HG03520 (cell line): ENCODE results near the gene IRS1.
"Not testable (repeated sequence)": the region's sequence is repeated elsewhere in the genome, so short reads cannot be mapped to it uniquely, and the experiment has no call there.

Experiments used
- ATAC-seq: cut with Tn5 transposase; IDR thresholded peaks from one replicate; pipeline ENCODE4 v1.9.1; 2021; ENCODE audit warnings: mild to moderate bottlenecking, moderate library complexity; ENCODE audit not compliant: unreplicated experiment

IRS1 gene, protein sequence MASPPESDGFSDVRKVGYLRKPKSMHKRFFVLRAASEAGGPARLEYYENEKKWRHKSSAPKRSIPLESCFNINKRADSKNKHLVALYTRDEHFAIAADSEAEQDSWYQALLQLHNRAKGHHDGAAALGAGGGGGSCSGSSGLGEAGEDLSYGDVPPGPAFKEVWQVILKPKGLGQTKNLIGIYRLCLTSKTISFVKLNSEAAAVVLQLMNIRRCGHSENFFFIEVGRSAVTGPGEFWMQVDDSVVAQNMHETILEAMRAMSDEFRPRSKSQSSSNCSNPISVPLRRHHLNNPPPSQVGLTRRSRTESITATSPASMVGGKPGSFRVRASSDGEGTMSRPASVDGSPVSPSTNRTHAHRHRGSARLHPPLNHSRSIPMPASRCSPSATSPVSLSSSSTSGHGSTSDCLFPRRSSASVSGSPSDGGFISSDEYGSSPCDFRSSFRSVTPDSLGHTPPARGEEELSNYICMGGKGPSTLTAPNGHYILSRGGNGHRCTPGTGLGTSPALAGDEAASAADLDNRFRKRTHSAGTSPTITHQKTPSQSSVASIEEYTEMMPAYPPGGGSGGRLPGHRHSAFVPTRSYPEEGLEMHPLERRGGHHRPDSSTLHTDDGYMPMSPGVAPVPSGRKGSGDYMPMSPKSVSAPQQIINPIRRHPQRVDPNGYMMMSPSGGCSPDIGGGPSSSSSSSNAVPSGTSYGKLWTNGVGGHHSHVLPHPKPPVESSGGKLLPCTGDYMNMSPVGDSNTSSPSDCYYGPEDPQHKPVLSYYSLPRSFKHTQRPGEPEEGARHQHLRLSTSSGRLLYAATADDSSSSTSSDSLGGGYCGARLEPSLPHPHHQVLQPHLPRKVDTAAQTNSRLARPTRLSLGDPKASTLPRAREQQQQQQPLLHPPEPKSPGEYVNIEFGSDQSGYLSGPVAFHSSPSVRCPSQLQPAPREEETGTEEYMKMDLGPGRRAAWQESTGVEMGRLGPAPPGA (N-terminal part only)

DNA sequence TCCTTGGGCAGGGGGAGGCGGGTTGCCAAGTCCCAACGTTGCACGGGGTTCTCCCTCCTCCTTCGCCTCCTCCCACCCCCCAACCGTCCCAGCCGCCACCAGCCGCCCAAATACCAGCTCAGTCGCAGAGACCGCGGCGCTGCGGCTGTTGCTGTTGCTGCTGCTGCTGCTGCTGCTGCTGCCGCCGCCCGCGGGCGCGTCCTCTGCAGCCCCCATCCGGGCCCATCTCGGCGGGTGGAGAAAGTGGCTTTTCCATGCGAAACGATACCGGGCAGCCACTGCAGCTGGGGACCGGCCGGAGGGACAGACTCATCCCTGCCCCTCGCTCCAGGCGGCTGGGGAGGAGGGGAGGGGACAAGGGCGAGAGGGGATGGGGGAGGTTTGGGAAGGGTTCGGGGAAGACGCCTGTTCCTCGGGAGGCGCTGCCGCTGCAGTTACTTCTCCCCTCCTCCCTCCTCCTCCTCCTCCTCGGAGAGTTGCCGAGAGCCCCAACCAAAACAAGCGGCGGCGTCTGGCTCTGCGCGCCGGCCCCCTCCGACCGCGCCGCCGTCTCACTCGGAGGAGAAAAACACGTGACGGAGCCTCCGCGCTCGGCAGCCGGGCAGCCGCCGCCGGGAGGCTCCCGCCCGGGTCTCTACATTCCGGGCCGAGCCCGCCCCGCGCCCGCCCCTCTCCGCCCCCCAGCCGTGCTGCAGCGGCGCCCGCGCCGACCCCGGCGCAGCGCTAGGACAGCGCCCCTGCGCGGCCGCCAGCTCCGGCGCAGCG lies at the start of gene IRS1:
Gene IRS1, minus strand, starts transcription at position 610 of the 765 bp plus-strand sequence. CDS start 1,082 bp downstream, outside the sequence.
- ATAC-seq = peak; percentile 33

GRCh38 chr2:226849349-226849748 lies 49.7 kb upstream of the IRS1 start:
- ATAC-seq = no peak

GRCh38 chr2:226847511-226847910 lies 47.9 kb upstream of the IRS1 start:
- ATAC-seq = no peak

DNA sequence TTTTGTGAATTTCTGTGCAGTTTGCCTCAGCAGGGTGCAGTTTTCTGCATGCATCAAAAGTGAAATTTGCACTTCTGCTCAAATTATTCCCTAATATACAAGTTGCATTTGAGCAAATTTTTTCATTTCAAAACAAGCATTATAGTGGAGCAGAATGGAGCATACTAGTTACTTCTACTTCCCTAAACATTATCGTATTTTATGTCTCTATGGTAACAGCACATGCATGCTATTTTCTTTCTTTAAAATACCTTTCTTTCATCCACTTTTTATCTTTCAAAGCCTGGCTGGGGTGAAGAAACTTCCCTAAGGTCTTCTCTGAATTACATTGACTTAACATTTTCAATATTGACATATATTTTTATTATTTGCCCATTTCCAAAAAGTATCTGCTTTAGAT lies 47.5 kb upstream of the IRS1 start:
- no peak for ATAC-seq

DNA sequence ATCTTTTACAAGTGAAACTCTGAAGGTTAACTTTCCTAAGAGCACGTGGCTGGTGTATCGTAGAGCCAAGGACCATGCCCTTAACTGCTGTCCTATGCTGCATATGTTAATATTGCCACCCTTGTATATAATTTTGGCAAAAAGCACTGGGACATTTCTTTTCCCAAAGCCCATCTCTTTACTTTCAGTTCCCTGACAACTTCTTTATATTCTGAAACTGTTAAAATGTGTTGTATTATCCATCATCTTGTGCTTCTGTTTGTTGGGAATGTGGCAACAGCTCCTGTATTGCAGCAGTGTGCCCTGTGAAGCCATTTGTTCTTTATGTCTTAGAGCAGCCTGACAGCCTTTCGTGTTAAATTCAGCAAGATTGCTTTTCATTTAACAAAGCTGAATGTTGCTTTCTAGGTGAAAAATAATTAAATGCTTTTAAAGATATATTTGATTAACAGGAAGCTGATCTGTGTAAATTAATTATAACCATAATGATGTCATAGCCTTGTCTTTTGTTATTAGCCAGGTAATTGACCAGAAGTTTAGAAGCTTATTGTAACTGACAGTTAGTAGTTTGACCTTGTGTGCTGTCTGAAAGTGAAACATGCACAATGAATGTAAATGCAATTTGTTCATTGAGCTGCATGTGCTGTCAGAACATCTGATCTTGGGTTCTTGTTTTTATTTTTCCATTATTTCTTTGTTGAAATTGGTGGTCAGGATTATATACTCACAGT lies 45.9 kb upstream of the IRS1 start:
- ATAC-seq = peak; percentile 58

- ATAC-seq = not testable (repeated sequence)
Observed at GRCh38 chr2:226843001-226843400, 43.4 kb upstream of the IRS1 start.

DNA sequence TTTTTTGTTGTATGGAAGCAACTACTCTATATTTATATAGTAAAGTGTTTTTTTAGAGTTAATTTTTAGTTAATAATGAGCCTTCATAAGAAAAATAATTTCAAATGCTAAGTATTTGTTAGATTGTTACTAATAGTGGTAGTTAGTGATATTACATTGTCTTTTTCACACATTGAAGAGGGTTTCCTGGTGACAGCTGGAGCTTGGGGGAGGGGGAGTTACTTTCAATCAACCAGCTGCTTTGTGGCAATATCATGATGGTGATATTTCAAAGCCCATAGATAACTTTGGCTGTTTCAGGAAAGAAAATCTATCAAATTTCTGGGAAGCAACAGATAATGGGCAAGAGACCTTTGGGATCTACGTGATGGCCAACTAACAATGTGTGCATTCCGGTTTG lies 40.3 kb upstream of the IRS1 start:
- ATAC-seq = no peak

- no peak for ATAC-seq
Observed at GRCh38 chr2:226839161-226839560, 39.5 kb upstream of the IRS1 start.

DNA sequence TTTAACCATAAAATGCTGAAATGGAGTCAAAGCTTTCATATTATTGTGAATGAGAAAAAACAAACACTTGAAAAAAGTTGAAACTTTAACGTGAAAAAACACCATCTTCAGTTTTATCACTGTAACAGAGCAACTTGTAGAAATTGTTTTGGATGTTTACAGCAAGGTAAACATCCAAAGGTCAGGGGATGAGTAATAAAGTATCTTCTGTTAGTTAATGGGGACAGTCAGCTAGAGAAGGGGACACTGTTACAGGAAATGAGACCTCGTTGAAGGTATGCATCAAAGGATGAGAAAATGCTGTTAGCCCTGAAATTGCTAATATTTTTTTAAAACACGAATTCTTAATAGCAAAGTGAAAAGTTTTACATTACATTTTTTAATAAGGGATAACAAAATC lies 39.1 kb upstream of the IRS1 start:
- ATAC-seq = no peak

DNA sequence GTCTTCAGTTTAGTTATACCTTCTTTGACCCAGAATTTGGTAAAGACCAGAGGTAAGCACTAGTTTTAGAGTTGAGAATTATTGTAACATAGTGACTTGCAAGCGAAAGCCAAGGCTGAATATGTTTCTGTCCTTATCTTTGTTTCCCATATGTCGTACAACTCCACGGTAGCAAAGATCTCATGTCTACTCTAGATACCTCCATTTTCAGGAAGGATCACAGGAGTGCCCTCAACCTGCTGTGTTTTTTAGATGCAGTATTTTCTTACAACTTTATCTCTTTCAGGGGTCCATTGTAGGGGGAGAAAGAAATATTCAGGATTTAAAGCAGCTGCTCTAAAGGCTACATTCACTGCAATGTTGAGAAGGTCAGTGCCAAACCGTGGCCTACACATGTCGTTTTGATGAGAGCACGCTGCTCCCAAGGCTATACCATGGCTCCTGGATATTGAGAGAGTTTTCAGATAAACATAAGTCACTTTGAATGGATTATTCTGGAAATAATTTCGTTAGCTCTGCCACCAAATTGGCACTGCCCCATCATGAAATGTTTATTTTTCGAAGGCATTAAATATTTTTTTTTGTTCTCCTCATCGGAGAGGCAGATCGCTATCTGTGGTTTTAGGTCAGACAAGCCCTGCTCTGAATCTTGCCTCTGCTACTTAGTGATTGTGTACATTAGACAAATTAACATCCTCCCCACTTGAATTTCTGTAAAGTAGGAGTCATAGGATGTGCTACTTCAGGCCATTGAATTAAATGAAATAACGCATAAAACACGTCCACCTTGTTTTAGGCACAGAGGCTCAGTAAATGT lies 38.4 kb upstream of the IRS1 start:
- no peak for ATAC-seq

DNA sequence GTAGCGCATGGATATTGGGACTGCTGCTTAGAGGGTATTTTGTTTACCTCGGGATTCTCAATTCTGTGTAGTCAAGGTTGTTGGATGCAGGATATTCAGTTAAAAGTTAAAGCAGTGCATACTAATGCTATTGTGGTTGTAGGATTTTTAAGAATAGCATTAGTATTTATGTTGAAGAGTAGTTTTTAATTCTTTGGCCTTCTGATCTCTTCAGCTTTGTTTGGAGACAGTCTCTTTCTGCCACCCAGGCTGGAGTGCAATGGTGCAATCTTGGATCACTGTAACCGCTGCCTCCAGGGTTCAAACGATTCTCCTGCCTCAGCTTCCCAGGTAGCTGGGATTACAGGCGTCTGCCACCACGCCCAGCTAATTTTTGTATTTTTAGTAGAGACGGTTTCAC lies 37.7 kb upstream of the IRS1 start:
- no peak for ATAC-seq

DNA sequence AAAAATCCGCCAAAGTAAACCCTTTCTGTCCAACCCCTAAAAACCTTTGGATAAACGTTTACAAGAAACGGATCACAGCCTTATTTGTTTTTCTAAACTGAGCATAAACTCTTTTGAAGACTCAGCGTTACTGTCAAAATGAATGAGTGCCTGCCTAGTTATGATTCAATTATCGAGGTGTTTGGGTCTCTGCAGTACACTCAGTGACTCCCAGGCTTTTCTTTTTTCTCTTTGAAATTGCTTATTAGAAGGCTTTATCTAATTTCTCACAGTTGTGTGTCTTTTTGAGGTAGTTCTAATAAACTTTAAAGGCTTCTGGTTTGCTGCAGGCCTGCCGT lies 36.9 kb upstream of the IRS1 start:
- peak; percentile 2 for ATAC-seq

DNA sequence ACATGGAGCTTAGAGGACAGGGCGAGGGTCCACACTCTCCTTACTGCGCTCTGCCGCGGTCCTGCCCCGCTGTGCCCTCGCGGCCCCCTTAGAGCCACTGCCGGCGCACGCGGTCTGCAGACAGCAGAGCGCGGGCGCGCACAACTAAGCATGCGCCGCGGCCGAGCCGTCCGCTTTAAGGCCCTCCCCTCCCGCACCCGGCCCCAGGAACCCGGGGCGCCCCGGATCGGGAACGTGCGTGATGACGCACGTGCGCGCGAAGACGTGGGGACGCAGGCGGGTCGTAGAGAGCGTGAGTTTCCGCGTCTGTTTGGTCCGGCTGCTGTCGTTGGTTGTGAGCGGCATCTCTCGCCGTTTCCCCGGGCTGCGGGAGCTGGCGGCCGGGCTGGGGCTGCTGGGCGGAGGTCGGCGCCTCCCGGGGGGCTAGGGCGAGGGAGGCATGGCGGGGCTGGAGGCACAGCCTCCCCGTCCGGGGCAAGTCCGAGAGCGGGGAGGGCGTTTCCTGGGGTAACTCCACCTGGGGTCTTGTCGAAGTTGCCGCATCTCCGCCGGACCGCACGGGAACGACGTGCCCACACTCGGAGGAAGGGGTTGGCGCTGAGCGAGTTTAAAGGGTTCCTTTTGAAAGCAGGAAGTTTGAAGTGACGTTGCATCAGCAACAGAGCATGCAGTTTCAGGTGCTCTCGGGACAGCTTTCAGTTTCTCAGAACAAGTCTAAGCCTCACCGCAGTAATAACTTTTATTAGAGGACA lies 36.4 kb upstream of the IRS1 start, which contains the start of gene RHBDD1:
Gene RHBDD1, plus strand, starts transcription at position 259 of the 752 bp plus-strand sequence. CDS start 28,640 bp downstream, outside the sequence.
- peak; percentile 81 for ATAC-seq

GRCh38 chr2:226835420-226835795 lies 35.8 kb upstream of the IRS1 start:
- ATAC-seq = peak; percentile 19

GRCh38 chr2:226834880-226835279 lies 35.3 kb upstream of the IRS1 start:
- not testable (repeated sequence) for ATAC-seq

DNA sequence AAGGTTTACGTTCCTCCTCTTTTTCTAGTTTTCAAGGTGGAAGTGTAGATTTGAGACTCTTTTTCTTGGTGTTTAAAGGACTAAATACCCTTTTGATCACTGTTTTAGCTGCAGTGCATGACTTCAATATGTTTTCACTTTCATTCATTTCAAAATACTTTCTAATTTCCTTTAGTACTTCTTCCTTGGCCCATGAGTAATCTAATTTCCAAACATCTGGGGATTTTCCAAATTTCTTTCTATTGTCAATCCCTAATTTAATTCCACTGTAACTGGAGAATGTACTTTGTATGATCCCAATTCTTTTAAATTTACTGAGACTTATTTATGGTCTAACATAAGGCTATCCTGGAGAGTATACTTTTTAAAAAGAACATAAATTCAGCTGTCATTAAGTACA lies 32.4 kb upstream of the IRS1 start:
- no peak for ATAC-seq

GRCh38 chr2:226831266-226831665 lies 31.6 kb upstream of the IRS1 start:
- ATAC-seq = no peak

DNA sequence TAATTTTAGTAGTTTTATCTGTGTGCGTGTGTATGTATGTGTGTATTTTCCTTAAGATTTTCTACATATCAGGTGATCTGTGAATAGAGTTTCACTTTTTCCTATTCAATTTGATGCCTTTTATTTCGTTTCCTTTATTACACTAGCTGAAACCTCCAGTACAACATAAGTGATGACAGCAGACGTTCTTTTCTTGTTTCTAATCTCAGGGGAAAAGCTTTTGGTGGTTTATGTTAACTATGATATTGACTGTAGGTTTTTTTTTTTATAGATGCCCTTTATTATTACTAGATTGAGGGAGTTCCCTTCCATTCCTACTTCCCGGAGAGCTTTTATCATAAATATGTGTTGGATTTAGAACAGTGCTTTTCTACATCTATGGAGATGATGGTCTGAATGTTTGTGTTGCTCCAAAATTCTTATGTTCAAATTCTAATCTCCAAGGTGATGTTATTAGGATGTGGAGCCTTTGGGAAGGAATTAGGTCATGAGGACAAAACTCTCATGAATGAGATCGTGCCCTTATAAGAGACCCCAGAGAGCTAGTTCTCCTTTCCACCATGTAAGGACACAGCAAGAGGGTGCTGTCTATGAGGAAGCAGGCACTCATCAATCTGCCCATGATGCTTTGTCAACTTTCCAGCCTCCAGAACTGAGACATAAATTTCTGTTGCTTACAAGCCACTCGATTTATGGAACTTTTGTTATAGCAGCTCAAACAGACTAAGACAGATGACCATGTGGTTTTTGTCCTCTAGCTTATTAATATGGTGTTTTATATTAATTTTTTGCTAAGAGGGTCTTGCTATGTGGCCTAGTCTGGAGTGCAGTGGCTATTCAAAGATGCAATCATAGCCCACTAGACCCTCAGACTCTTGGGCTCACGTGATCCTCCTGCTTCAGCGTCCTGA lies 30.4 kb upstream of the IRS1 start:
- ATAC-seq = no peak
